Mesenteric fat pad (tissue), 1 donor: Measurements from ENCODE around the gene SIRPA. TPM values are rescaled to one million over a fixed set of nuclear protein-coding genes. Genes with fewer than 3 reads are reported as not detected.

Experiments
- DNase-seq: peaks from one replicate; pipeline ENCODE4 v3.0.0-alpha.2; 2020; ENCODE audit warnings: low spot score
- total RNA-seq: library from RNA; stranded (reverse); fragmentation: NEBNext Ultra II Directional; extraction: Animal tissue kit (Norgen Biotek cat#: 25700); gene quantifications from one replicate; pipeline ENCODE4 v1.2.1, GENCODE V29; 2021
- donor health status: DM: yes; HTN: yes; CAD: no.

The SIRPA gene
- total RNA-seq, 1 donor from 2014 or later, result 100 TPM

DNA sequence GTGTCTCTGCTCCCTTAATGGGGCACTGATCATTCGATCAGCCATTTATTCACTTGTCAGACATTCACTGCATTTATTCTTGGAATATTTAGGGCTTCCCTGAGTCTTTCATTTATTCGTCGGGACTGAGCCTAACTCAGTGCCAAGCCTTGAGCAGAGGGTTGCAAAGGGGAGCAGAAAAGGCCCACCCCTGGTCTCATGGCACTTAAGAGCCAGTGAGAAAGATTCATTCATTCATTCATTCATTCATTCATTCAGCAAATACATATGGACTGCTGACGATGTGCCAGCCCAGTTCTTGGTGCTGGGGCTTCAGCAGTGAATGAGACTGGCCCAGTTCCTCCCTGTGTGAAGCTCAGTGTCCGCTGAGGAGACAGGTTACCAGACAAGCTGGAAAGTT, 36.6 kb downstream of the SIRPA start:
- DNase-seq, result no peak

DNA sequence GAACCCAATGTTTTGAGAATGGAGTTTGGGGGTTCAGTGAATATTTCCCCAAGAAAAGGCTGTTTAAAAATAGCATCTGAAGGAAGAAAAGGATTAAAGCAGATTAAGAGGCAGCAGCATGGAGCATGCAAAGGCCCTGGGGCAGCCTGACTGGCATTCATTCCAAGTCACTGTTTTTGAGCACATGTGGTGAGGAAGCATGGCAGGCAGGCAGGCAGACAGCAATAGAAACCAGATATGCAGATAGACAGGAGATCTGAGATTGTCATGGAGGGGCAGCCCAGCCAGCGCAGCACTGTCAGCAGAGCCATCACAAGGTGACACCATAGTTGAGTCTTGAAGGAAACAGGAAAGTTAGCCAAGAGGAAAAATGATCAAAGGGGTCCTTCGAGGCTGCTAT, 37.8 kb downstream of the SIRPA start:
- no peak for DNase-seq

DNA sequence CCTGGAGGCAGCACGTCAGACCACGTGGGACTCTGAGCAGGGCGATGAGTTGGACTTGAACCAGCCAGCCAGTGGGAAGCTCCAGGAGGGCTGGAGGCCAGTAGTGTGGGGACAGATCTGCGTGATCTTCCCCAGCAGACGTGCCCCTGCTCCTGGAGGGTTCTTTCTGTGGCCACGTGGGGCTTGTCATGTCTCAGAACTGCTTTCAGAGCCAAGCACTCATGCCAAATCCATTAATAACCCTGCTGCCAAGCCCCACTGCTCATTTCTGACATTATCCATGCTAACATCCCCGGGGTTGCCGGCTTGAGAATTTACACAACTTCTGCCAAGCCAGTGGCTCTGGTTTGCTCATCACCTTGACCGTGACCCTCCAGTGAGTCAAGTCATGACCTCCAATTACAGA, 38.3 kb downstream of the SIRPA start:
- DNase-seq, result no peak

DNA sequence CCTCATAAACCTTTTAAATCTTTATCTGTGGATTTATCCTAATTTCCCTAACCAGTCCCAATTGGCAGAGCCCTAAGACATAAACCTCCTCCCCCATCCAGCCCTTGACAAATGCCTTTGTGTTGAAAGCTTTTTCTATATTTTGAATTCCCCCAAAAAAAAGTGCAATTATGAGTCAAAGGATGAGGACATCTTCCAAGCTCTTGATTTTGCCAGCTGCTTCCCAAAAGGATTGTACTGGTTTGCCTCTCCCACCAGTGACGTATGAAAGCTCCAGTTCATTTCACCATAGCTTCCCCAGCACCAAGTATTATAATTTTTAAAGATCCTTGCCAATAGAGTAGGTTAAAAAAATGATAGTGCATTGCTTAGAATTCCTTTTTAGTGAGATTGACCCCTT, 38.9 kb downstream of the SIRPA start:
- no peak for DNase-seq

DNA sequence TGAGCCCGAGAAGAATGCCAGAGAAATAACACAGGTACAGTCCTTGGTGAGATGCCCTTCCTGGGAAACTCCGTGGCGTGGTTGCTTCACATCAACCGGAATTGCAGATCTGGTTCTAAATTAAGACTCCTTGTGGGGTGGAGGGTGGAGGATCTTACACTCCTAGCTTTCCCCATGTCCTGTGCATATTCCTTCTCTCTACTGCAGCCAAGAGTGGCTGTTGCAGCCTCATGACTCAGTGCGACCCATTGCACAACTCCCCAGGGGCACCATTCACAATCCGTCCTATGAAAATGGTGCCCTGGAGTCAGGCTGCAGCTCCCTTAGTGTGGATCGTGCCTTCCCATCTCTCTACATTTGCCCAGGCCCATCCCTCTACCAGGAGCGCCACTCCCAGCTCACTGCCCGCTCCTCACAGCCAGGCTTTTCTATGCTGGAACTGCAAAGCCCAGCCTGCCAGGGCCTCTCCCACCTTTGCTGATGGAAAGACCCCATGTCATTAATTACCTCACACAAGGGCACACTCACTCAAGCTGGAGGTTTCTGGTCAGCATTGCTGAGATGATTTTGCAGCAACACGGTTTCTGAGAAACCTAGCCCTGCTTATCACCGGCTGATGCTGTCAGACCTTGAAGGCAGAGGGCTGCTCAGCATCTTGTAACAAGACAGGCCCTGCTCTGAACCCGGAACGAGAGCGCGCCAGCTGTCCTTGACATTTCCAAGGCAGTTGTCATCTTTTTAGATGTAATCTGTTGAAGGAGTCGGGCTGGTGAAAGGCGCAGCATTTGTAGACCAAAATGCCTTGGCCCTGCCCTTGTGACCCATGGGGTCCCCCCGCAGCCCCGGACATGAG, 39.7 kb downstream of the SIRPA start:
- no peak for DNase-seq

DNA sequence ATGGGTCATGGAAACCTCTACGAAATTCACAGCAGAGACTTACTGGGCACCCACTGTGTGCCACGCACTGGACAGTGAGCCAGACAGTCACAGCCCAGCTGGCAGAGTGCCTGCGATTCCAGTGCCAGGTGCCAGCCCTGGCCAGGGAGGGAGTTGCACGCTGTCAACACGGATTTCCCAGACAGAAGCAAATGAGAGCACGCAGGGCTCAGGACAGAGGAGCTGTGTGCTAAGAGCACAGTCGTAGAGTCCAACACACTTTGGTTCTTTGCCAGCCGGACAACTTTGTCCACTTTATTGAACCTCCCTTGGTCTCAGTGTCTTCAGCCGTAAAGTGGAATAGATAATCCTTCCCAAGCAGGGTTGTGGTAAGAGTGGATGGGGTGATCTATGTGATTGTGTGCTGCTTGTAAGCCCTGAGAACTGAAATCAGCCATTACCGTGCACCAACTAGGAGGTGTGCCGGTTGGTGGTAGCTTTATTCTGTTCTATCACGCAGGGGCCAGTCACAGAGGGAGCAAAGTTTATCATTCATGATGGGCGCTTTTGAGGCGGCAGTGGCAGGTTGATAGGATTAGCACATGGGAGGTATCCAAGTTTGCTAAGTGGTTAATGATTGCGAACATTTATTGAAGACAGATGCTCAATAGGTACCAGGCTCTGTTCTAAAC, 40.6 kb downstream of the SIRPA start:
- no peak for DNase-seq

DNA sequence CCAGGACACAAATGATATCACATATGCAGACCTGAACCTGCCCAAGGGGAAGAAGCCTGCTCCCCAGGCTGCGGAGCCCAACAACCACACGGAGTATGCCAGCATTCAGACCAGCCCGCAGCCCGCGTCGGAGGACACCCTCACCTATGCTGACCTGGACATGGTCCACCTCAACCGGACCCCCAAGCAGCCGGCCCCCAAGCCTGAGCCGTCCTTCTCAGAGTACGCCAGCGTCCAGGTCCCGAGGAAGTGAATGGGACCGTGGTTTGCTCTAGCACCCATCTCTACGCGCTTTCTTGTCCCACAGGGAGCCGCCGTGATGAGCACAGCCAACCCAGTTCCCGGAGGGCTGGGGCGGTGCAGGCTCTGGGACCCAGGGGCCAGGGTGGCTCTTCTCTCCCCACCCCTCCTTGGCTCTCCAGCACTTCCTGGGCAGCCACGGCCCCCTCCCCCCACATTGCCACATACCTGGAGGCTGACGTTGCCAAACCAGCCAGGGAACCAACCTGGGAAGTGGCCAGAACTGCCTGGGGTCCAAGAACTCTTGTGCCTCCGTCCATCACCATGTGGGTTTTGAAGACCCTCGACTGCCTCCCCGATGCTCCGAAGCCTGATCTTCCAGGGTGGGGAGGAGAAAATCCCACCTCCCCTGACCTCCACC, 42.2 kb downstream of the SIRPA start:
- DNase-seq, result no peak

DNA sequence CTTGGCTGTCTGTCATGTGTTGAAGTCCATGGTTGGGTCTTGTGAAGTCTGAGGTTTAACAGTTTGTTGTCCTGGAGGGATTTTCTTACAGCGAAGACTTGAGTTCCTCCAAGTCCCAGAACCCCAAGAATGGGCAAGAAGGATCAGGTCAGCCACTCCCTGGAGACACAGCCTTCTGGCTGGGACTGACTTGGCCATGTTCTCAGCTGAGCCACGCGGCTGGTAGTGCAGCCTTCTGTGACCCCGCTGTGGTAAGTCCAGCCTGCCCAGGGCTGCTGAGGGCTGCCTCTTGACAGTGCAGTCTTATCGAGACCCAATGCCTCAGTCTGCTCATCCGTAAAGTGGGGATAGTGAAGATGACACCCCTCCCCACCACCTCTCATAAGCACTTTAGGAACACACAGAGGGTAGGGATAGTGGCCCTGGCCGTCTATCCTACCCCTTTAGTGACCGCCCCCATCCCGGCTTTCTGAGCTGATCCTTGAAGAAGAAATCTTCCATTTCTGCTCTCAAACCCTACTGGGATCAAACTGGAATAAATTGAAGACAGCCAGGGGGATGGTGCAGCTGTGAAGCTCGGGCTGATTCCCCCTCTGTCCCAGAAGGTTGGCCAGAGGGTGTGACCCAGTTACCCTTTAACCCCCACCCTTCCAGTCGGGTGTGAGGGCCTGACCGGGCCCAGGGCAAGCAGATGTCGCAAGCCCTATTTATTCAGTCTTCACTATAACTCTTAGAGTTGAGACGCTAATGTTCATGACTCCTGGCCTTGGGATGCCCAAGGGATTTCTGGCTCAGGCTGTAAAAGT, 43.5 kb downstream of the SIRPA start:
- no peak for DNase-seq

DNA sequence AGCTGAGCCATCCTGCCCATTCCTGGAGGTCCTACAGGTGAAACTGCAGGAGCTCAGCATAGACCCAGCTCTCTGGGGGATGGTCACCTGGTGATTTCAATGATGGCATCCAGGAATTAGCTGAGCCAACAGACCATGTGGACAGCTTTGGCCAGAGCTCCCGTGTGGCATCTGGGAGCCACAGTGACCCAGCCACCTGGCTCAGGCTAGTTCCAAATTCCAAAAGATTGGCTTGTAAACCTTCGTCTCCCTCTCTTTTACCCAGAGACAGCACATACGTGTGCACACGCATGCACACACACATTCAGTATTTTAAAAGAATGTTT, 44.0 kb downstream of the SIRPA start:
- DNase-seq, result no peak

DNA sequence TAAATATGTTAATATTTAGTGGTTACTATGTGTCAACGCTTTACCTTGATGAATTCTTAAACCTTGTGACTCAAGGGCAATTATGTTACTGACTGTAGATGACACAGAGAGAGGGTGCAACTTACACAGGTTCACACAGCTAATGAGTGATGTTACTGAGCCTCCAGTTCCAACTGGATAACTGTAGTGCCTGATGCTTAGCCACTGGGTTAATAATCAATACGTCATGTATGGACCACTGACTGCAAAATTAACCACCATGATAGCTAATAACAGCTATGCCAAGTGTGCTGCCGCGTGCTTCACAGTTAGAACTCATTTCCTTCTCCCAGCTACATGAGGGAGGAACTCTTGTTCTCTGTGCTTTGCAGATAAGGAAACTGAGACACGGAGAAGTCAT, 45.4 kb downstream of the SIRPA start:
- DNase-seq, result no peak

DNA sequence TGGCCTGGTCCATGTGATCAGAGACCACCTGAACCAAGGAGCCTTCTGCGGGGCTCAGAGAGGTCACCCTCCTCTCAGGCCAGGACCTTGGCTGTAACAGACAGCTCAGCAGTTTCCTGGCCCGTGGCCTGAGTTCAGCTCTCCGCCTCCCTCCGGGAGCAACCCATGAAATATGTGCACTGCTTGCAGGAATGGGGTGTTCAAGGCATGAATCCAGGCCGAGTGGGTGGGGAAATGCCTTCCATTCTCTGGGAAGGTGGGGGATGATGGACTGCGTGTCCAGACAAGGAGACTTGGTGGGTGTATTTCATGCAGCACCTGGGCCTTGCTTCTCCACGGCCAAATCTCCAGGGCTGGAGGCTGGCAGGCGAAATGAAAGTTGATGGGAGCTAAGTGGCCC, 46.0 kb downstream of the SIRPA start:
- no peak for DNase-seq

DNA sequence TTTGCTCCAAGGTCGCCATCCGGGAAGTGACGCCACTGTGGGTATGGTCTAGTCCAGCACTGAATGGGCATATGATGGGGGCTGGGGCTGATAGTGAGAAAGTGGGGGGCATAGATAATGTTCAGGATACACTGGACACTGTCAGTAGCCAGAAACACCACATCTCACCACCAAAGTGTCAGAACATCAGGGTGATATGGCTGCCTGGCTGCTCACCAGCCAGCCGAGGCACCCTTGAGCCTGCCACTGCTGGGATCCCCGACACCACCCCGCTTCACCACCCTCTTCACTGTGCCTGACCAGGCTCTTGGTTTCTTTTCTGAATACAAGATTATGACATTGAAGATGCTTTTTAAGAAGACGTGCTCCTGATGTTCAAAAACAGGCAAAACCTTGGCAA, 46.9 kb downstream of the SIRPA start:
- DNase-seq, result no peak

DNA sequence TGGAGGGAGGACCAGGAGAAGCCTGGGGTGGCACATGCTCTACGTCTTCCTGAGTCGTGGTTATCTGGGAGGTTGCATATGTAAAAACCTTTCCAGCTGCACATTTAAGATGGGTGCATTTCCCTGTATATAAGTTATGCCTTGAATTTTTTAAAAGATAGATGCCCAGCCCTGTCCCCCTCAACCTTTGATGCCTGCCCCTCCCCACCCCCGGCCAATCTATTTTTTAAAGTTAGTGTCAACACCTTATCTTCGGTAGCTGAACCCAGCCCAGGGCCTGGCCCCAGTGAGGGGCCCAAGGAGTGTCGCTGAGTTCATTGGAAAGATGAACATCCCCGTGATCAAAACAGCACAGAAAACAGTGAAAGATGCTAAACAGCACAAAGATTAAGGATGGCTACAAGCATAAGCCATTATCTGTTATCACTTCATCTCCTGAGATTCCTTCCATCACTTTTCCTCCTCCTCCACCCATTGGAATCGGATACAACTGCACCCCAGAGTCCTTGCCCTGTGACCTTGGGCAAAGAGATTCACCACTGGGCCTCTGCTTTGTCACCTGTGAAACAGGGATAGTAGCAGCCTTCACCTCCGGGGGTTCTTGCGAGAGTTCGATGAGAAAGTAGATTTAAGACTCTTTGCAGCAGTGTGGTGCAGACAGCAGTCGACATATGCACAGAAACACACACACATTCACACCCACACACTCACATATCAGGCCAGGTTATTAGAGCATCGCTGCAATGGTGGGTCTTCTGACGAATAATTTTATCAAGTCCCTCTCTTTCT, 47.5 kb downstream of the SIRPA start:
- DNase-seq, result peak; percentile 26

DNA sequence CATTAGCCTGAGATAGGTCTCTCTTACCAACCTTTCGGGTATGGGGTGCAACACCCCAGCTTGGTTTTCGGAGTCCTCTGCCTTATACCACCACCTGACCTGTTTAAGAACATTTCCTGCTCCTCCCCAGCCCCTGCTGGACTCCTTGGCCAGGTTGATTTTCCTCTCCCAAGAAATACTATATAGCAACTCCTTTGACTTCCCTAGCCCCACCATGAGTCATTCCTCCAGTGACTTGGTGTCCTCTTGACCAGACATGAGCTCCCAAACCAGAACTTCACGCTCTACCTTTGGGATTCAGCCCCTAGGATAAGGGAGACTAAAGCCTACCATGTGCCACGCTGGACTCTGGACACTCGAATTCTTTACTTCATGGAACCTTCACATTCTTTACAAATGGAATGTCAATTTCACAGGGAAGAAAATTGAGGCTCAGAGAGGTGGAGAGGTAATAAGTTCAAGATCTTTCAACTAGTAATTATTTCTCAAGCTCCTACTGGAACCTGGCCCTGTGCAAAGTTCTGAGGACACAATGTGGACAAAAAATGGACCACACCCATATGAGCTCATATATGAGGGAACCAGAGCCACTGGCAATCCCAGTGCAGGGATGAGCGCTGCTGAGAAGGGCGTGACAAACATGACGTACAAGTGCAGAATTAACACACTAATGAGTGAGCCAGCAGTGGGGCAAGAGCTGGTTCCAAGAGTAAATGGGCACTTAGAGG, 48.2 kb downstream of the SIRPA start:
- DNase-seq, result peak; percentile 88

DNA sequence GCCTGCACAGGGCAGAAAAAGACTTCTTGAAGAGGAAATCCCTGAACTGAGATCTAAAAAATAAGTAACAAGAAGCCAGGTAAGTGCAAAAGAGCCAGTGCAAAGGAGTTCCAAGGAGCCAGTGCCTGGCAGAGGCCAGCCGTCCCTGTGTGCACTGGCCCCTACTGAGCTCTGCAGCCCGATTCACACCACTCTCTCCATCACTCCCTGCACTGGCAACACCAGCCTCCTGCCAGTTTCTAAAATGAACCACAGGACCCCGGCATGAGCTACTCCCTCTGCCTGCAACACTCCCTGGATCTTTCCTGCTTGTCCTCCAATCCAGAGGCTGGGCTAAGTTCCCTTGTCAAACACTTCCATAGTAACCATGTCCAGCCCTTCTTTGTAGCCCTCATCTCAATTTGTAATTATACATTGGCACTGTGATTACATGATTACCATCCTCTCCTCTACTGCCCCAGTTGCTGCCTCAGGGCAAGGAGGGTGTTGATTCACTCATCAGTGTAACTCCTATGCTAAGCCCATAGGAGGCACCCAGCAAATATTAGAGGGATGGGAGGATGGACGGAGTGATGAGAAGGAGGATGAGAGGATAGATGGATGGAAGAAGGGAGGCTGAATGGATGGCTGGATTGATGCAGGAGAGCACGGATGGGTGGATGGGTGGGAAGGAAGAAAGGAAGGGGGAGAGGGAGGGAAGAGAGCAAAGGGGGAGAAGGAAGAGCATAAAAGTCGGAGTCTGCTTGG, 49.3 kb downstream of the SIRPA start:
- peak; percentile 76 for DNase-seq

DNA sequence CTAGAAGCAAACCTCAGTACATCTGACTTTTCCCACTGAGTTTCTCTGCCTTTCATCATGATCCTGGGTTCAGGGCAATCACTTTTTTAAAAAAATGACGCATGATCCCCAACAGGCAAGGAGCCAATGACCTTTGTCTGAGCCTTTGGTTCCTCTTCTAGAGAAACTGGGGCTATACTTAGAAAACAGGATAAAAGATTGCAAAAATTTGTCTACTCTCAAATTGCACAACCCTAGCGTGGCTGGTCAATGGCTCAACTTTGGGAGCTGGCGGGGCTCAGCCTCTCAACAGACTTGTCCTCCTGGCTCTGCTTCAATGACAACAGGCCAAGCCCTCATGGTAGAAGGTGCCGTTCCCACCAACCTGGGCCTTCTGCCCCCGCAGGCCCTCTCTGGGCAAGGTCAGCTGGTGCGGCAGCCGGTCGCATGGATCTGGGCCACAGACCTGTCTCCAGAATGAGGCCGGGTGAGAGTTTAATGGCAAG, 50.0 kb downstream of the SIRPA start:
- peak; percentile 89 for DNase-seq

DNA sequence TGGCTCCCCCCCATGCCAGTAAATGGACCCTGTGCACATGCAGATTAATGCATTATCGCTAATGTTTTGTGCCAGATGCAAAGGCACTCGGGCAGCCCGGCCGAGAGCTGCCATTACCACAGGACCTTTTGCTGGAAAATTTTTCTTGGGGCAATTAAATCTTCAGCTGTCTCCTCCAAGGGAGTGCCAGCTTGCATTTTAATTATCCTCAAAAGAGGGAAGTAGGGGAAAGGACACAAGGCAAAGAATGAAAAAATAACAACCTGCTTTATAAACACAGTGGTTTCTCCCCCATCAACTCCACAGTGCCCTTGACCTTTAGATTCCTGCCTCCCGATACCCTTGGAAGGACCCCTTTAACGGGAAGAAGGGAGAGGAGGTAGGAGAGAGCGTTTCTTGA, 50.5 kb downstream of the SIRPA start:
- no peak for DNase-seq

DNA sequence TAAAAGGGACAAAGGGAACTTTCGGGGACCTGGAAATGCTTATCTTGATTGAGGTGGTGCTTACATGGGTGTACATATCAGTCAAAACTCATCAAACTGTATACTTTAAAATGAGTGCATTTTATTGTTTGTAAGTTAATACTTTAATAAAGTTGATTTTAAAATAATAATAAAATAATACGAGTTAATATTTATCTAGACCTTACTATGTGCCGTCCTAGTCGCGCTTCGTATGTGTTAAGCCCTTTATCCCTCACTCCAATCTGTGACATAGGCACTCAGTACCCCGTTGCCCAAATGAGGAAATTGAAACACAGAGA, 51.2 kb downstream of the SIRPA start:
- DNase-seq, result no peak

DNA sequence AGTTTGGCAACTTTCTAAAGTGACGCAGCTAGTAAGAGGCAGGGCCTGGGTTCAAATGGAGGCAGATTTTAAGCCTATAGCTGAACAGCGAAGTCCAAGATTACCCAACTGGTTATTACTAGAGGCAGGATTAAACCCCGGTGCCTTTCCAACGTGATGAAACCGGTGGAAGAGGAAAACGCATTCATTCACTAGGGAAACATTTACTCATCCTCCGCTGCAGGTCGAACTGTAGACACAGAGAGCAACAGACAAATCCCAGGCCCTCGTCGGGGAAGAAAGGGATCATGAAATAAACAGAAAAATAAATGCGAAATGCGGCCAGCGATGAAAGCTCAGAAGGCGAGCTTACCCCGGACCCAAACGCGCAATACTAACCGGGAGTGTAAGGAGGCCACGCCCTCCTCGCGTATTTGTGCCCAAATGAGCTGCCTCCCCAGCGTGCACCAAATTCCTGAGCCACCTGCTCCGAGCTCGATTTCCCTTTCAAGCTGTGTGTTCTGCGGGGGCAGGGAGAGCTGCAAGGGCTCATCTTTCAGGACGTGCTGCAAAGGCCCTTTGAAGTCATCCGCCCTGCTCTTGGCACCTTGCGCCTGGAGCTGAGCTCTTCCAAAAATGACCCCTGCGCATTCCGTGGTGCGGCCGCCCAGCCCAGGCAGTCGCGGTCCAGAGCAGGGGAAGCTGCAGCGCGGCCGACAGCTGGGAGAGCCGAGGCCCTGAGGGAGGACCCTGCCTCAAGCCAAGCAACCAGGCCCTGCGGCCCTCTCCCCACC, 51.7 kb downstream of the SIRPA start:
- peak; percentile 79 for DNase-seq
